ENCODE measurements around the gene SCFD1.
"Not testable (repeated sequence)": the region's sequence is repeated elsewhere in the genome, so short reads cannot be mapped to it uniquely, and the experiment has no call there.

Gene SCFD1

GRCh38 chr14:30678926-30679431 lies 56.9 kb downstream of the SCFD1 start:
- no peak for DNase-seq

GRCh38 chr14:30680036-30680435 lies 57.9 kb downstream of the SCFD1 start:
- no peak for DNase-seq

GRCh38 chr14:30680776-30681175 lies 58.7 kb downstream of the SCFD1 start:
- DNase-seq, result not testable (repeated sequence)

- DNase-seq, result no peak
Observed at GRCh38 chr14:30681752-30682355, 59.7 kb downstream of the SCFD1 start.

- DNase-seq, result not testable (repeated sequence)
Observed at GRCh38 chr14:30690487-30691355, 68.6 kb downstream of the SCFD1 start.

- DNase-seq, result no peak
Observed at GRCh38 chr14:30691751-30692398, 69.8 kb downstream of the SCFD1 start.

DNA sequence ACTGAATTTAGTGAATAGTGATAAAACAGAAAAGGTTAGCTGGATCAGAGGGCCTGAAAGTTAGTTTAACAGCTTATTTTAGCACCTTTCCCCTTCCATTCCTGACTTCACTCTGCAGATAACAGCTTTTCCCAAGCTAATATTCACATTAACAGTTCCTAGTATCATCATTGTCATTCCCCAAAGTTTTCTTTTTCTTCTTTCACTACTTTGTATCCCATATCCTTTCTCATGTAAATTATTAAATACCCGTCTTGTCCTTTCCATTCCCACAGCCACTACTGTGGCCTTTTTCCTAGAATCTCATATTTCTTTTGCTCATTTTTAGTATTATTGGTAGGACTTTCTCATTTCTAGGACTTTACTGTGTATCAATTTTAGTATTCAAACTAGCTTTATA lies 70.5 kb downstream of the SCFD1 start:
- DNase-seq, result no peak

DNA sequence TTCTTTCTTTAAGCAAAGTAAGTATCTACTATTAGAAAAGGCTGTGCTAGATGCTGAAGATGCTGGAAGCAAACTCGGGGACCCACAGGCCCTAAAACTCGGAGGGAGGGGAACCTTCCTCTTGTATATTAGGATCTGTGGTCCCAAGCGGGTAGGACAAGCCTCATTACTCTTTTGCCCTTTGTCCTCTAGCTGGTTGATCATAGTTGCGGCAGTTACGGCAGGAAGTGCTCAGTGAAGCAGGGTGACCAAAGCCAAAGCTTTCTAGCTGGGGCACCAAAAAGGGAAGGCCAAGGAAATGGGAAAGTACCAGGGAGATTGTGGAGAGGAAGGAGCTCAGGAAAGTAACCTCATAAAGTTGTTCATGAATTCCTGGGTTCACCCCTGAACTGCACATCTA lies 76.3 kb downstream of the SCFD1 start:
- no peak for DNase-seq

GRCh38 chr14:30706704-30707103 lies 84.6 kb downstream of the SCFD1 start:
- DNase-seq, result no peak

- DNase-seq, result no peak
Observed at GRCh38 chr14:30708157-30708556, 86.0 kb downstream of the SCFD1 start.

- DNase-seq, result no peak
Observed at GRCh38 chr14:30709201-30709600, 87.1 kb downstream of the SCFD1 start.

- DNase-seq, result no peak
Observed at GRCh38 chr14:30710876-30711275, 88.8 kb downstream of the SCFD1 start.

DNA sequence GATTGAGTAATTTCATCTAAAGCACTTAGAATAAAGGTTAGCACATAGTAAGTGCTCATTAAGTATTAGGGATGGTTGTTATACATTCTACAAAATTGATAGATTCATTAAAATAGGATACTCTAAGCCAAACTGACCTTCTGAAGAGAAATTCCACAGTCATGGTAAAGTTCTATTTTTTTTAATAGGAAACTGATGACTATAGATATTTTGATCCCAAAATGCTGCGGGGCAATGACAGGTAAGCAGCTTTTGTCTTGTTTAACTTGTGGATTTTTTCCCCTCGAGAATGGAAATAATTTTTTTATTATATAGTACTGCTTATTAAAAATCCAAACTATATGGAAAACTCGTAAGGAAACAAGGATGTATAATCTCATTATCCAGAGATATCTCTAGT lies 97.0 kb downstream of the SCFD1 start:
- DNase-seq, result no peak

DNA sequence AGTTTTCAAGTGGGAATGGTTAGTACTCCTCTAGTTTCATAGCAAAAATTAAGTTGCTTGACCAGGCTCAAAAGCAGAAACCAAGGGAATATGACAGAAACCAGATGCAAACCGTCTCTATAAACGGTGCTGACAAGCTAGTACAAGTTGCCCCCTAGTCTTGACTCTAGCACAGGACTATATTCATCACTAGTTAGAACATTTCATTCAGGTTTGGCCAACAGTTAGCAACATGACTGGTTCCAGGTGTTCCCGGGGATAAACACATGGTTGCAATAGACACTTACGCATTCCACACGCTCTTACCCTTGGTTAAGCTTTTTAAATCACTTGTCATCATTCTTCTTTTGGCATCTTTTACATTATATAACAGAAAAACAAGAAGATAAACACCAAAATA lies 103.6 kb downstream of the SCFD1 start:
- no peak for DNase-seq

DNA sequence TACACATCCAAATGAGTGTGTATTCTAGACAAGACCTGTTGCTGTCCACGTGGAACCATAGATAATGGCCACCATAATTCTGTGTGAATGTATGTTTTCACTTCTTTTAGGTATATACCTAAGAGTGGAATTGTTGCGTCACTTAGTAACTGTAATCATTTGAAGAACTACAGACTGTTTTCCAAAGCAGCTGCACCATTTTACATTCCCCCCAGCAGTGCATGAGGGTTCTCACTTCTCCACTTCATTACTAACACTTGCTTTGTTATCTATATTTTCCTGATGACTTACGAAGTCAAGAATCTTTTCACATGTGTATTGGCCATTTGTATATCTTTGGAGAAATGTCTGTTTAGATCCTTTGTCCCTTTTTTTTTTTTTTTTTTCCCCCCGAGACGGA lies 106.4 kb downstream of the SCFD1 start:
- DNase-seq, result no peak

- no peak for DNase-seq
Observed at GRCh38 chr14:30737916-30738315, 115.8 kb downstream of the SCFD1 start.

DNA sequence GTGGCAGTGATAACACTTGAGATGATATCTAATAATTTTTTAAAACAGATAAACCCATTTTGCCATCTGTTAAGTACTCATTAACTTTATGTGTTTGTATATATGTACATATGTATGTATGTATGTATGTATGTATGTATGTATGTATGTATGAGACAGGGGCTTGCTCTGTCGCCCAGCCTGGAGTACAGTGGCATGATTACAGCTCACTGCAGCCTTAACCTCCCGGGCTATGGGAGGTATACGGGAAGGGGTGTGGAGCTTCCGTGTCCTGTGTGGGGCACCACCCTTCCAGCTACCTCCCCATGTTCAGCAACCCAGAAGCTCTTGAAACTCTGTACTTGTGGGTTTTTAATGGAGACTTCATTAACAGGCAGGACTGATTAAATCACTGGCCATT lies 116.9 kb downstream of the SCFD1 start:
- no peak for DNase-seq

DNA sequence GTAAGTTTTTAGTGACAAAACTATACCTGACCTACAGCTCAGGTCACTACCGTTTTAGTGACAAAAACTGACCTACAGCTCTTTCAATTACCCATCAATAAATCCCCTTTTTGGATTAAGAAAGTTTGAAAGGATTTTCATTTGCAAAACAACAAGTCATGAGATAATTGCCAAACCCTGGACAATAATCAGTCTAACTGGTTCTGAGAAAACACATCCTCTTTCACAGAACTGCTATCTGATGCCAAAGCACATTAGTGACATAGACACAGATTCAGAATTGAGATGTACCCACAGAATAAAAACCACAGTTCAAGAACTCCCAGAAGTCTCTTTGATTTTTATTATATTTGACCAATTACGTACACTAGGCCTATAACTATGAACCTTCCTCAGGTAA lies 126.2 kb downstream of the SCFD1 start:
- no peak for DNase-seq

- no peak for DNase-seq
Observed at GRCh38 chr14:30751646-30752416, 129.7 kb downstream of the SCFD1 start.

GRCh38 chr14:30753452-30753851 lies 131.3 kb downstream of the SCFD1 start:
- DNase-seq, result no peak

- DNase-seq, result no peak
Observed at GRCh38 chr14:30754778-30755177, 132.7 kb downstream of the SCFD1 start.

GRCh38 chr14:30756594-30756993 lies 134.5 kb downstream of the SCFD1 start:
- no peak for DNase-seq

- no peak for DNase-seq
Observed at GRCh38 chr14:30757082-30757481, 135.0 kb downstream of the SCFD1 start.
